Ishikawa (cell line): Measurements from ENCODE around the gene ADAMTSL1.

ENCODE experiments used
- CEBPB ChIP-seq: IDR thresholded peaks from 2 replicates; pipeline ENCODE4 v1.6.1; 2012
- CREB1 ChIP-seq: IDR thresholded peaks from 2 replicates; pipeline ENCODE4 v1.6.1; 2012; ENCODE audit warnings: low read depth
- EGR1 ChIP-seq: IDR thresholded peaks from 2 replicates; pipeline ENCODE4 v1.6.1; 2012
- EP300 ChIP-seq: IDR thresholded peaks from 2 replicates; pipeline ENCODE4 v1.6.1; 2012; ENCODE audit warnings: borderline replicate concordance
- FOXM1 ChIP-seq: IDR thresholded peaks from 2 replicates; pipeline ENCODE4 v1.6.1; 2012; ENCODE audit warnings: low read depth, borderline replicate concordance
- MAX ChIP-seq: IDR thresholded peaks from 2 replicates; pipeline ENCODE4 v1.6.1; 2012
- NFIC ChIP-seq: IDR thresholded peaks from 2 replicates; pipeline ENCODE4 v1.6.1; 2012
- RAD21 ChIP-seq: IDR thresholded peaks from 2 replicates; pipeline ENCODE4 v1.6.1; 2012; ENCODE audit warnings: low read depth
- TAF1 ChIP-seq: IDR thresholded peaks from 2 replicates; pipeline ENCODE4 v1.6.1; 2012; ENCODE audit warnings: low read depth, mild to moderate bottlenecking
- TCF12 ChIP-seq: IDR thresholded peaks from 2 replicates; pipeline ENCODE4 v1.6.1; 2012; ENCODE audit warnings: low read depth
- TEAD4 ChIP-seq: IDR thresholded peaks from 2 replicates; pipeline ENCODE4 v1.6.1; 2012
- YY1 ChIP-seq: IDR thresholded peaks from 2 replicates; pipeline ENCODE4 v1.6.1; 2012; ENCODE audit warnings: low read depth
- ZBTB7A ChIP-seq: IDR thresholded peaks from 2 replicates; pipeline ENCODE4 v1.6.1; 2012; ENCODE audit warnings: low read depth
- TF ChIP-seq, protein P1 (sequence below): IDR thresholded peaks from 2 replicates; pipeline ENCODE4 v1.6.1; 2012; ENCODE audit warnings: low read depth, mild to moderate bottlenecking
- TF ChIP-seq, protein P2 (sequence below): IDR thresholded peaks from 2 replicates; pipeline ENCODE4 v1.6.1; 2012

ADAMTSL1 gene

DNA sequence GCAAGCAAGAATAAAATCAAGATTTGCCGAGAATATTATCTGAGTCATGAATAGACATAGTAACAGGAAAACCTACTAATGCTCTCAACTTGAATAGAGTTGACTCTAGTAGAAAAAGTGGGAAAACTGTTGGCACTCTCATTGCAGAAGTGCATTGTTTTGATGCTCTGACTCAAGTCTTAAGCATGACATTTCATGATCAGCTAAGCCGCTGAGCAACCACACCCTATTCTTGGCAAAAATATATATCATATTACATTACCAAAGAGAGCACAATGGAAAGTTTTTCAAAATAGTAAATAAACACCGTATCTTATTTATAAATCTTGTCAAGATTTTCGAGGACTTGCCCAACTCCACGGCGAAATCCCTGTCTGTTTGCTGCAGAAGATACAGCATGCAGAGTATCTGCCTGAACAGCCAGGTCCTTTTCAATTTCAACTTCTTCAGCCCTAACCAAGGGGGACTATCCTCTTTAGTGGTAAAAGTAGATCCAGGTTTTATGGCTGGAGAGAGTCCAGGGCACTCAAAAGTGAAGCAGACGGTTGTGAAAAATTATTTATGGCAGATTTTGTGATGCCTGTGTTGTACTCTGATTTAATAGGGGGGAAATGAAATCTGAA, 13.9 kb upstream of the ADAMTSL1 start:
- TF ChIP-seq TEAD4 (peak; percentile 26; the same call in 1 of the 2 replicates), TAF1 (no peak)

- no peak for TF ChIP-seq MAX
- TF ChIP-seq TAF1 = no peak
- no peak for TF ChIP-seq EP300
- no peak for TF ChIP-seq EGR1
Observed at GRCh38 chr9:18461496-18461895, 12.5 kb upstream of the ADAMTSL1 start.

DNA sequence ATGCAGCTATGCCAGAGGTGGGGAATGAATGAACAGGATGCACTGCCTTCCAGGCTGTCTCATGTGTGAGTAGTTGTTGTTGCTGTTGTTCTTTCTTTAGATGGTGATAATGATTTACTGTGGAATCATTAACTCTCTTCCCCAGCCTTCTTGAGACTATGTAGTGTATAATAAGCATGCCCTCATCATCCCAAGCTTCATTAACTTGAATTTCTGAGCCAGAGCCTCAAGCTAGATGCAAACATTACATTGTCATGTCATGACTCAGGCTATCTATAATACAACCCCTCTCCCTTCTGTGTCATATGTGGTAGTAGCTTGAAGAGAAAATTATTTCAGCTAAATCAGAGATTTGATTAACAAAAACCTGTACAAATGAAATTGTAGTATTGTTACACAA, 10.0 kb upstream of the ADAMTSL1 start:
- TF ChIP-seq FOXM1 (no peak), TAF1 (no peak), CEBPB (no peak), MAX (no peak), CREB1 (no peak), ZBTB7A (no peak), TEAD4 (no peak)

DNA sequence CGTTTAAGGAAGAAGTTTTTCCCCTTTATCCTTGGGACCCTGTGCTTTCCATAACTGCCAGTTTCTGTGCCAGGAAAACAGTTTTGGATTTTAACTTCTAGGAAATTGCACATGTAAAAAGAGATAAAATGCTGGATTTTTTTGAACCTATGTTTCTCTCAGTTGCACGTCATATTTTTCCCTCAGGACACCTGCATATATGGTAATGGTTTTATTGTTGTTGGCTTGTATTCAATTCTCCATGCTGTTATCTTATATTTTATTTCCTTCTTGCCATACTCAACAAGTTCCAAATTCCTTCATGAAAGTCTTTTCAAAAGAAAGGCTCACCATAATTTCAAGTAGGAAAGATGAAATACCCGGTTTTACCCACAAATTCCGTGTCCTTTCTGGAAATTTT, 7.9 kb upstream of the ADAMTSL1 start:
- TF ChIP-seq ZBTB7A (no peak), NFIC (no peak), YY1 (no peak), TAF1 (no peak), CEBPB (no peak), EGR1 (no peak), TCF12 (no peak)
- TF ChIP-seq, protein P1, sequence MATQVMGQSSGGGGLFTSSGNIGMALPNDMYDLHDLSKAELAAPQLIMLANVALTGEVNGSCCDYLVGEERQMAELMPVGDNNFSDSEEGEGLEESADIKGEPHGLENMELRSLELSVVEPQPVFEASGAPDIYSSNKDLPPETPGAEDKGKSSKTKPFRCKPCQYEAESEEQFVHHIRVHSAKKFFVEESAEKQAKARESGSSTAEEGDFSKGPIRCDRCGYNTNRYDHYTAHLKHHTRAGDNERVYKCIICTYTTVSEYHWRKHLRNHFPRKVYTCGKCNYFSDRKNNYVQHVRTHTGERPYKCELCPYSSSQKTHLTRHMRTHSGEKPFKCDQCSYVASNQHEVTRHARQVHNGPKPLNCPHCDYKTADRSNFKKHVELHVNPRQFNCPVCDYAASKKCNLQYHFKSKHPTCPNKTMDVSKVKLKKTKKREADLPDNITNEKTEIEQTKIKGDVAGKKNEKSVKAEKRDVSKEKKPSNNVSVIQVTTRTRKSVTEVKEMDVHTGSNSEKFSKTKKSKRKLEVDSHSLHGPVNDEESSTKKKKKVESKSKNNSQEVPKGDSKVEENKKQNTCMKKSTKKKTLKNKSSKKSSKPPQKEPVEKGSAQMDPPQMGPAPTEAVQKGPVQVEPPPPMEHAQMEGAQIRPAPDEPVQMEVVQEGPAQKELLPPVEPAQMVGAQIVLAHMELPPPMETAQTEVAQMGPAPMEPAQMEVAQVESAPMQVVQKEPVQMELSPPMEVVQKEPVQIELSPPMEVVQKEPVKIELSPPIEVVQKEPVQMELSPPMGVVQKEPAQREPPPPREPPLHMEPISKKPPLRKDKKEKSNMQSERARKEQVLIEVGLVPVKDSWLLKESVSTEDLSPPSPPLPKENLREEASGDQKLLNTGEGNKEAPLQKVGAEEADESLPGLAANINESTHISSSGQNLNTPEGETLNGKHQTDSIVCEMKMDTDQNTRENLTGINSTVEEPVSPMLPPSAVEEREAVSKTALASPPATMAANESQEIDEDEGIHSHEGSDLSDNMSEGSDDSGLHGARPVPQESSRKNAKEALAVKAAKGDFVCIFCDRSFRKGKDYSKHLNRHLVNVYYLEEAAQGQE = no peak
- TF ChIP-seq, protein P2, sequence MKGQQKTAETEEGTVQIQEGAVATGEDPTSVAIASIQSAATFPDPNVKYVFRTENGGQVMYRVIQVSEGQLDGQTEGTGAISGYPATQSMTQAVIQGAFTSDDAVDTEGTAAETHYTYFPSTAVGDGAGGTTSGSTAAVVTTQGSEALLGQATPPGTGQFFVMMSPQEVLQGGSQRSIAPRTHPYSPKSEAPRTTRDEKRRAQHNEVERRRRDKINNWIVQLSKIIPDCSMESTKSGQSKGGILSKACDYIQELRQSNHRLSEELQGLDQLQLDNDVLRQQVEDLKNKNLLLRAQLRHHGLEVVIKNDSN = no peak

GRCh38 chr9:18467696-18468095, 6.3 kb upstream of the ADAMTSL1 start:
- TF ChIP-seq TCF12 = no peak
- no peak for TF ChIP-seq CEBPB
- TF ChIP-seq NFIC = no peak
- TF ChIP-seq RAD21 = no peak
- TF ChIP-seq TEAD4 = no peak
- TF ChIP-seq CREB1 = no peak
- TF ChIP-seq YY1 = no peak
- TF ChIP-seq, protein P2 = no peak
- no peak for TF ChIP-seq MAX
- TF ChIP-seq ZBTB7A = no peak
- TF ChIP-seq FOXM1 = no peak
- TF ChIP-seq, protein P1 = no peak
- no peak for TF ChIP-seq EP300
- TF ChIP-seq EGR1 = no peak
- no peak for TF ChIP-seq TAF1

GRCh38 chr9:18472435-18472834, 1.5 kb upstream of the ADAMTSL1 start:
- TF ChIP-seq, protein P1 = no peak
- no peak for TF ChIP-seq RAD21
- no peak for TF ChIP-seq NFIC
- TF ChIP-seq EP300 = no peak
- no peak for TF ChIP-seq EGR1
- no peak for TF ChIP-seq TCF12
- no peak for TF ChIP-seq YY1
- TF ChIP-seq ZBTB7A = no peak
- no peak for TF ChIP-seq CREB1
- no peak for TF ChIP-seq CEBPB
- TF ChIP-seq, protein P2 = no peak
- no peak for TF ChIP-seq MAX
